ENCODE results near the gene PDCD5.
"Not testable (repeated sequence)": the region's sequence is repeated elsewhere in the genome, so short reads cannot be mapped to it uniquely, and the experiment has no call there.

Gene PDCD5

GRCh38 chr19:32580901-32581704 lies at the start of gene PDCD5:
Gene PDCD5, plus strand, starts transcription at chr19:32581190. Its CDS starts 72 bp downstream, at chr19:32581262.
- DNase-seq (ENCODE audit: low spot score), result peak; percentile 84

GRCh38 chr19:32532233-32532632 lies 48.8 kb upstream of the PDCD5 start:
- no peak for DNase-seq (ENCODE audit: low spot score)

GRCh38 chr19:32537580-32537979 lies 43.4 kb upstream of the PDCD5 start:
- no peak for DNase-seq (ENCODE audit: low spot score)

GRCh38 chr19:32539240-32539916 lies 41.6 kb upstream of the PDCD5 start:
- no peak for DNase-seq (ENCODE audit: low spot score)

GRCh38 chr19:32540621-32541020 lies 40.4 kb upstream of the PDCD5 start:
- DNase-seq (ENCODE audit: low spot score), result no peak

- not testable (repeated sequence) for DNase-seq (ENCODE audit: low spot score)
Measured at GRCh38 chr19:32541376-32541775, 39.6 kb upstream of the PDCD5 start.

- DNase-seq (ENCODE audit: low spot score), result no peak
Measured at GRCh38 chr19:32542477-32543108, 38.4 kb upstream of the PDCD5 start.

- DNase-seq (ENCODE audit: low spot score), result no peak
Measured at GRCh38 chr19:32543115-32543900, 37.7 kb upstream of the PDCD5 start.

GRCh38 chr19:32544917-32545316 lies 36.1 kb upstream of the PDCD5 start:
- DNase-seq (ENCODE audit: low spot score), result no peak

- DNase-seq (ENCODE audit: low spot score), result no peak
Measured at GRCh38 chr19:32550666-32551065, 30.3 kb upstream of the PDCD5 start.

GRCh38 chr19:32555786-32556185 lies 25.2 kb upstream of the PDCD5 start:
- no peak for DNase-seq (ENCODE audit: low spot score)

GRCh38 chr19:32558607-32559228 lies 22.3 kb upstream of the PDCD5 start:
- DNase-seq (ENCODE audit: low spot score), result no peak

- DNase-seq (ENCODE audit: low spot score), result no peak
Measured at GRCh38 chr19:32563761-32564160, 17.2 kb upstream of the PDCD5 start.

GRCh38 chr19:32566246-32566830 lies 14.7 kb upstream of the PDCD5 start:
- DNase-seq (ENCODE audit: low spot score), result no peak

- DNase-seq (ENCODE audit: low spot score), result no peak
Measured at GRCh38 chr19:32567486-32567885, 13.5 kb upstream of the PDCD5 start.

- peak; percentile 18 for DNase-seq (ENCODE audit: low spot score)
Measured at GRCh38 chr19:32570081-32570785, 10.8 kb upstream of the PDCD5 start.

GRCh38 chr19:32571471-32572075 lies 9.4 kb upstream of the PDCD5 start:
- not testable (repeated sequence) for DNase-seq (ENCODE audit: low spot score)

GRCh38 chr19:32572700-32573491 lies 8.1 kb upstream of the PDCD5 start:
- not testable (repeated sequence) for DNase-seq (ENCODE audit: low spot score)

- no peak for DNase-seq (ENCODE audit: low spot score)
Measured at GRCh38 chr19:32573492-32573794, 7.5 kb upstream of the PDCD5 start.

GRCh38 chr19:32576790-32577189 lies 4.2 kb upstream of the PDCD5 start:
- no peak for DNase-seq (ENCODE audit: low spot score)
